GM20431 (cell line): ENCODE measurements around the gene PGLYRP4.

Experiments
- in situ Hi-C: fragments of 300-500 bp; cut with MseI, MboI; formaldehyde crosslinking; loops from one replicate; pipeline ENCODE4 v1.15.0; 2020; ENCODE audit warnings: low sequenced_read_pairs; ENCODE audit not compliant: unreplicated experiment

PGLYRP4 gene

DNA sequence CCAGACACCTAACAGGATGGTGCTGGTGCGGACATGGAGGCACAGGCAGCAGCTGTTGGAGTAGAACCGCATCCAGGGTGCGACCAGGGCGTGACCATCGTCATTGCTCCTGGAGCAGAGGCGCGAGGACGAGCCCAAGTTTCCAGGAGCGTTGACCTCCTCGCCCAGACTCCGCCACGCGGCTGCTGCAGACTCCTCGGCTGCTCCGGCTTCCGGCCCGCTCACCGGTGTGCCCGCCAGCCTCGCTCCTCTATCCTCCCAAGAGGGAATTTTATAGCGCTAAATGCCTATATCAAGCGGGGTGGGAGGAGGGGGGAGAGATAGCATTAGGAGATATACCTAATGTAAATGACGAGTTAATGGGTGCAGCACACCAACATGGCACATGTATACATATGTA lies 32.1 kb upstream of the PGLYRP4 start:
- in situ Hi-C loops: no loop called here

DNA sequence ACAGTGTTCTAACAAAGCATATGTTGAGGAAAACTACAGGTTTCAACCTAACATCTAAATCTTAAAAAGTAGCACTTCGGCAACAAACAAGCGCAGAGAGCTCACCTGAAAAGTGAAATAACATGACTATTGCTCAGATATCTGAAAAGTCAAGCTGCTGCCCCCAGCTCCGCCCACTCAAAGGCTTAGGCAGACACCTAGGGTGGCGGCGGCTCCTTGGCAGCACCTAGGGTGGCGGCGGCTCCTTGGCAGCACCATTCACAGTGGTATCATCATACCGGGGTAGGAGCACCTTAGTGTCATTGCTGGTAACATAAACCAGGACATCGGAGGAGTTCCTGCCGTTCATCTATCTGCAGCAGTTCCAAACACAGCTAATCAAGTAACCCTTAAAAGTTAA lies 30.9 kb upstream of the PGLYRP4 start:
- in situ Hi-C loops: no loop called here

DNA sequence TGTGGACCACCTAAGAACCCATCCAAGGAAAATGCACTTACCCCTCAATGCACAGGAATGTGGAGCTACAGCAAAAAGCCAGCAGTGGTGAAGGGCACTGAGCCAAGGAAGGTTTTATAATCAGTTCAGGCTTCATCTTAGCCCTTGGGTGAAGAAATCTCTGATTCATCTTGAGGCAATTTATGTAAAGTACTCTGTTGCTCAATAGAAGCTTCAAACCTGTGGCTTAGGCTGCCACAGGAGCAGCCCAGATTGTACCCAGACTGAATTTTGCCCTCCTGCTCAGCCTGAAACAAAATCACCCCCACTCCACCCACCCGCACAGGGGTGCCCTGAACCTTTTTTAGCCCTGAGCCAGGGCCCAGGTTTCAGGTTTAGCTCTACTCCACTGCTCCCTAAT lies 26.9 kb upstream of the PGLYRP4 start, which contains the start of gene S100A12:
Gene S100A12, minus strand, starts transcription at position 111 of the 400 bp plus-strand sequence. CDS start 1,029 bp downstream, outside the sequence.
- in situ Hi-C loops: no loop called here

DNA sequence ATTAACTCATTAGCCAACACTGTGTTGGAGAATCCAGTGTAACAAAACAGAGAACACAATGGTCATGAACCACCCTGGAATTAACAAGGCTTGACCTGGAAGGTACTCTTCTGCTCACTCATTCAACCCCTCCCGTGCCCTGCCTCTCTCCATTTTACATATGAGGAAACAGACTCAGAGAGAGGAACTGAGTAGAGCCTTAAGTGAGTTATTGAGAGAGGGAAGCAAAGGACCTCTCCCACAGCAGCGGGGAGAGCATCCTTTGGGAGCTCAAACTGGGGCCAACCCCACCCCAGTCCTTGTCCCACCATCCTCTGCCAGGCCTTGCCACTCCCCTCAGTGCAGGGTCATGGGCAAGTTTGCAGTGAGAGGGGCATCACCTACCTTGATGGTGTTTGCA lies 25.4 kb upstream of the PGLYRP4 start:
- in situ Hi-C loops: no loop called here

DNA sequence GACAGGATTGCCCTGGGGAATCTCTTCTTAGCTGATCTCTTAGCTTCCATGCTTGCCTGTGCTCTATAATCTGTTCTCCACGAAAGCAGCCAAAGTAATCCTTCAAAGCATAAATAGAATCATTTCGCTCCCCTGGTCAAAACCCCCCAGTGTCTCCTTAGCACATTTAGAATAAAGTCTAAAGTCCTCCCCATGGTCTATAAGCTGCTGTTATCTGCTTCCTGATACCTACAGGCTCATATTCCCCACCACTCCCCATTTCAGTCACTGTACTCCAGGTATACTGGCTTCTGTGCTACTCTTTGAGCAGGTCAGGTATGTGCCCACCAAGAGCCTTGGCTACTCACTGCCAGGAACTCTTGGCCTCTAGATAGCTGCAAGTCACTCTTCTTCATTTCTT lies 23.9 kb upstream of the PGLYRP4 start:
- in situ Hi-C loops: no loop called here

DNA sequence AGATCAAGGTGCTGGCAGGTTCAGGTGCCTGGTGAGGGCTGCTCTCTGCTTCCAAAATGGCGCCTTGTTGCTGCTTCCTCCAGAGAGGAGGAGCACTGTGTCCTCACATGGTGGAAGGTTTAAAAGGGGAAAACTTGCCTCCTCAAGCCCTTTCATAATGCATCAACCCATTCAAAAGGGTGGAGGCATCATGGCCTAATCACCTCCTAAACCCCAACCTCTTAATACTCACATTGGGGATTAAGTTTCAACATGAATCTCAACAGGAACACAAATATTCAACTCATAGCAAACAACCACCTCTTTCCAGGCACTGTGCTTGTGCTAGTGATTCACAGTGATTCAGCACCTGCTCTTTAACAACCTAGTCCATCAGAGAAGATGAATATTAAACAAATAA lies 22.6 kb upstream of the PGLYRP4 start:
- in situ Hi-C loops: no loop called here

DNA sequence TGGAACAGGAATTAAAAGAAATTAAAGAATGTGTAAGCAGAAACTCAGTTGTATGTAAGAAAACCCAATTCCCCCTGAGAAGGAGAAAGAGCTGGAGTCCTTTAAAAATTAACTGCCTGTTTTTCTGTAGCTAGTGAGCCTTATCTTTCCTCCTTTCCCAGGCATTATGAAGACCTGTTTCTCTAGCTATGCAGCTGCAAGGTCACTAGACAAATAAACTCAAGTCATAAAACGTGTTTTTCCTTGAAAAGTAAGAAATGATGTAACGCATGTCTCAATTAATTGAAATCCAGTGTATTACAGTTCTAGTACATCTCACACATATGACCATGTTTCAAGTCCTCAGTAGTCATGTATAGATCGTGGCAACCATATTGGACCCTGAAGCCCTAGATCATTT lies 21.5 kb upstream of the PGLYRP4 start:
- in situ Hi-C loops: no loop called here

DNA sequence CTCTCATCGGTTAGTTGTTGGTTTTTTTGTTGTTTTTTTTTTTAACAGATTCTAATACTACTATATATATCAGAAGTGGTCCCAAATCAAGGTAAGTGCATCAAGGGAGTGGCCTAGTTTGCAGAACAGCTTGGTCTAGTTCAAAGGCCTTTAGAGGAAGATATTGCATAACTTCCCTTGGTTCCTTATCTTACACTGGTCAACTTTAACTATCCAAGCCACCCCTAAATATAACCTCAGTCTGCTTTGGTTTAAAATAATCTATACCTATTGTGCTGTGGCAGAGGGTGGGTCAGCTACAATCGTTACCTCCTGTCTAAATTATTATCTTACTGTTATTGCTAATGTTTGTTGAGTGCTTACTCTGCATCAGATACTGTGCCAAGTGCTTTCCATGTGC lies 19.9 kb upstream of the PGLYRP4 start:
- in situ Hi-C loops: no loop called here

DNA sequence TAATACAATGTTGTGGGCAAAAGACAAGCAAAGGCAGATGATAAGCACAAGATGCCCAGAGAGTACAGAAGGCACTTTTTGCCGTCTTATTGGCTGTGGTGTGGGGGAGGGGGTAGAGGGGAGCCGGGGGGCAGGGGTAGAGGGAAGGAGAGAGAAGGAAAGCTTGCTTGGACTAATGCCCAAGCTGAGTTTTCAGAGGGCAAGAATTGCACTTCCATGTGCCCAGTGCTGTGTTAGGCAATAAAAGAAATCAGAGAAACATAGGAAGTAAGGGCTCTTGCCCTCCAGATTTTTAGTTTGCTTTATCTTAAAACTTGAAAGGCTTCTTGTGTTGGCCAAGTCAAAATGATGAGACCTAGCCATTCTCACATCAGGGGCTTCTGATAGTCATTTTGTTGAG lies 18.4 kb upstream of the PGLYRP4 start:
- in situ Hi-C loops: no loop called here

DNA sequence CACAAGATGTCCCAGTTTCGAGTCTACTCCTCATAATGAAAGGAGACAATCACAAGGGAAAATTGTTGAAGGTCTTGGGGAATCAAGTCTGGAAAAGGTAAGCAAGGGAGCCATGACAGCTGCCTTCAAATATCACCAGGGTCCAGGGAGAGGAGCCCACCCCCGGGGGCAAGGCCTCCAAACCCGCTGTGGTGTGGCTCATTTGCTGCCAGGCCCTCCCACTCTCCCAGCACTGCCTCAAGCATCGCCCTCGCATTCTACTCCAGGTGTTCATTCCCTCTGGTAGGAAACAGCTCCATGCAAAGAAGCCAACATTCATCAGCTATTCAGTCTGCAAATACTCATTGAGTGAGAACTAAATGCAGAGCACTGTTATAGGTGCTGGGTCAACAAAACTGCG lies 17.6 kb upstream of the PGLYRP4 start:
- in situ Hi-C loops: no loop called here

DNA sequence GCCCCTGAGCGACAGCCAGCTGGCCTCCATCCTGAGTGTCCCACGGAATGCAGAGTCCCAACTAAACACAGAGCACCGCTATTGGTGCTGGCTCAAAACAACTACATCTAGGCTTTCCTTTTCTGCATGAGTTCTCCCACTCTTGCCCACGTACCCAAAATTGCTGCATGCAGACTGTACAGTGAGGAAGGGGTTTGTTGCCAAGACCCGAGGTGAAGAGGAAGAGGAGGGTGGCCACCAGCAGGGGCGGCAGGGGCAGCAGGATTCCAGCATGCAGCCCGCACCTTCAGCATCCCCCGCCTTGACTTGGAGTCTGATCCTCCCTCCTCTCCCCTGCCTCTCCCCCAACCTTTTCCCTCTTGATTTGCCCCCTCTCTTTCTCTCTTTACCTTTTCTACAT lies 17.1 kb upstream of the PGLYRP4 start:
- in situ Hi-C loops: no loop called here

DNA sequence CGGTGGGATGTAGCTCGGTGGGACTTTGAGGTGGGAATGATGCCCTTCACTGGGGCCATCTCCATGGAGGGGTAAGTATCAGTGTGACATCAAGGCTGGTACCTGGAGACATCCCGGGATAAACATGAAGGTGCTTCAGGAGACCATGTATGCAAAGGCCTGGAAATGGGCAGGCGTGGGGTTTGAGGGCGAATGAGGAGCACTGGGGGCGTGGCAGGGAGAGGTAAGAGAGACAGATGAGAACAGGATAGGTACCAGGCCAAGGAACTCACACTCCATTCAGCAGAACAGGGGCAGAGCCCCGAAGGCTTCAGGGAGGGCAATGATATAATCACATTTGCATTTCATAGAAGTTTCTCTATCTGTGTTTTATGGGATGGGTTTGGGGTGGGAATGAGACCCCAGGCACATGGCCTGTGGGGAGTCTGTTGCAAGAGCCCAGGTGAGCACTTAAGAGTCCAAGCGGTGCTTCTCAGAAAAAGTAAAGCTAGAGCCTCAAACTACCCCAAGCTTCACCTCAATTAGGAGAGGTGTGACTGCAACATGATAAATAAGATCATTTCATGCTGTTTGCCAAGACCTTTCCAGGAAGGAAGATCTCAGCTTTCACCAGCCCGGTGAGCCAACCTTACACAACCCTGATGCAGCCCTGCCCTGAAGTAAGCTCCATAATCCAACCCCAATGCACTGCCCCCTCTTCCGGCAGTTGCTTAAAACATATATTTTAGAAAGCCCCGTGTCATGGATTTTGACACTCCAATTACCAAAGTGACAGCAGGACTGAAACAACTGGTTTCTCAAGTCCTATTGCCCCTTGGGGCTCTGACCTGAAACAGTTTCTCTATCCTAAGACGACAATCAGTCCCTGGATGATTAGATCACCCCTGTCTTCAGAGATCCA lies 16.4 kb upstream of the PGLYRP4 start:
- in situ Hi-C loops: no loop called here

DNA sequence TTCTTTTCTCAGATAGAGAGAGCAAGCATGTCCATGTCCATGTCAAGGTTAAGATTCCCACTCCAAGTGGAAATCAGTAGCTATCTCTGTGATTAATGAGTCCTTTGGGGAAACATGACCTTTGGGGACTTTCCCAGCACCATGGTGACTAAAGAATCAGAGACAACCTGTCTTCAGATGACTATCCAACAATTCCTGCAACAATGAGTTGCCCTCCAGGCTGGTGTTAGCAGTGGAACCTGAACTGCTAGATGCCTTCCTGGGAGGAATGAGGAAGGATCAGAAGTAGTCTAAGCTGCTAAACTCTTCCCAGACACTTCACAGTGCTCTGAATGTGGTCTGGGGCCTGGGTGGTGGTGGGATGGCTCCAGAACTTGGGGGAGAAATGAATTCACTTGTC lies 15.5 kb upstream of the PGLYRP4 start:
- in situ Hi-C loops: no loop called here

DNA sequence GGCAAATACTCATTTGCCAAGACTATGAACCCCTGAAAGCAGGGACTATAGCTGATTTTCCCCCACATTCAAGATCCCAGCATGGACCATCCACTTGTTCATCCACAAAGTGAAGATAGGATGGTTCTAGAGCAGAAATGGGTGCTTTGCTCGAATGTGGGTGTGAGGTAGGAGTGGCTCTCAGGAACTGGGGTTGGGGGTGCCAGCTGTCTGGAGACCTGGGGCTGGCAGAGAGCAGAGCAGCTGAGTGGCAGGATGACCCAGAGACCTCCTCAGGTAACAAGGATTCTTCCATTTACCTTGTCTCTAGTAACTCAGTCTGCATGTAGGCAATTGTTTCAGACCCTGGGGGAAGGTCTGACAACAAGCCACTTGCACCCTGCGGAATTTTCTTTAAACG lies 15.0 kb upstream of the PGLYRP4 start:
- in situ Hi-C loops: no loop called here

DNA sequence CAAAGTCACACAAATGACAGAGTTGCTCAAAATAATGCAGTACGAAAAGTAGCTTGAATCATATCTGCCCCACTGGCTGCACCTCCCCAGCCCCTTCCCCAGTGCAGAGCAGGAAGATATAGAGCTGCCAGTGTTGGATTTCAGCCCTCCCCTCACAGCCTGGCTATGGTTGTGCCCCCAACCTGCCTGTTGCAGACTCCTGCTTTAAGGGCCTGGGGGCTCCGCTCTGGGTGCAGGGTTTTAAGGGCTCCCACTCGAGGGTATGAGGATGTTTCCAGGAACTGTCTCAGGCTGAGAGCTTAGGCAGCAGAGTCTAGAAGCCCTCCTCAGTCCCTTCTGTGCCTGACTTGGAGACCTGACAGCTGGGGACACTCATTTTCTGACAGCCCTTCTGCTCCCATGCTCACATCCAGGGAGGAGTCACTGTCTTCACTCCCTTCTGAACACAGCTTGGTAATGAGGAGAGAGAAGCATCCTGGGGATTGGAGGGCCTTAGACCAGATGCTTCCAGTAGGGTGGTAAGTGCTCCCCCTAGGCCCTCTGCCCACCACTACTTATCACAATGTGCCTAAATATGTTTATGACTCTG lies 13.6 kb upstream of the PGLYRP4 start:
- in situ Hi-C loops: no loop called here

DNA sequence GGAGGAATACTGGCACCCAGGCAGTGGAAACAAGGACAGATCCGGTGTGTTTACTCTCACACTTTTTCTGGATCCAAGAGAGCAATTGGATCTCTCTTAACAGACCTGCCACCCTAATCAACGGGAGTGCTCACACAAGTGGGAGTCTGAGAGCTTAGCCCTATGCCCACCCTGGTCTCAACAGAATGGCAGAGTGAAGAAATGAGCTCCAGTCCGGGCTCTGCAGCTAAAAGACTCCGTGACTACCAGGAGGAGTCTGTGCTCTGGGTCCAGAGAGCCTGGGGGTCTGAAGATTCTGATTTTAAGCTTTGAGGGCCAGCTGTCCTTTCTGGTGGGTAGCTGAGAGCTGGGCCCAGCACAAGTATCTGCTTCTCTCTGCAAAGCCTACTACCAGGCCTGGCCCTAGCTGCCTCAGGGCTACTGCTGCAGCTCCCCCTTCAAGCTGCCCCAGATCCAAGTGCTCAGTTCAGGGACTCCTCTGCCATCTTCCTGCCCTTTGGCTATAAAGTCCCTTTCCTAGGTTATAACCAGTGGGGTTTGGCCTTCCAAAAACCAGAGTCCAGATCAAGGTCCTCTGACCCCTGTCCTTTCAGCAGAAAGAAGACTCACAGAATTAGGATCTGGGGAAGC lies 13.0 kb upstream of the PGLYRP4 start:
- in situ Hi-C loops: no loop called here

DNA sequence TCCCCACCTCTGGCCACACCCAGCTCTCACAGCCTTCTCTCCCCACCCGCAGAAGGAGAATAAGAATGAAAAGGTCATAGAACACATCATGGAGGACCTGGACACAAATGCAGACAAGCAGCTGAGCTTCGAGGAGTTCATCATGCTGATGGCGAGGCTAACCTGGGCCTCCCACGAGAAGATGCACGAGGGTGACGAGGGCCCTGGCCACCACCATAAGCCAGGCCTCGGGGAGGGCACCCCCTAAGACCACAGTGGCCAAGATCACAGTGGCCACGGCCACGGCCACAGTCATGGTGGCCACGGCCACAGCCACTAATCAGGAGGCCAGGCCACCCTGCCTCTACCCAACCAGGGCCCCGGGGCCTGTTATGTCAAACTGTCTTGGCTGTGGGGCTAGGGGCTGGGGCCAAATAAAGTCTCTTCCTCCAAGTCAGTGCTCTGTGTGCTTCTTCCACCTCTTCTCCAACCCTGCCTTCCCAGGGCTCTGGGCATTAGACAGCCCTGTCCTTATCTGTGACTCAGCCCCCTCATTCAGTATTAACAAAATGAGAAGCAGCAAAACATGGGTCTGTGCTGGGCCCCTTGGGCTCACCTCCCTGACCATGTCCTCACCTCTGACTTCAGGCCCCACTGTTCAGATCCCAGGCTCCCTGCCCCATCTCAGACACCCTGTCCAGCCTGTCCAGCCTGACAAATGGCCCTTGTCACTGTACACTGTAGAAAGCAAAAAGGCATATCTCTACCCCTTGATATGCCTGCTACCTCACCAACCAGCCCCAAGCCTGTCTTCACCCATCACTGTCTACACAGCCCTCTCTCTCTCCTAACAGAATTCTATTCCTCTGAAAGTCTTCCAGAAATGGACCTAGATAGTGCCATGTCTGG lies 12.2 kb upstream of the PGLYRP4 start:
- in situ Hi-C loops: no loop called here

DNA sequence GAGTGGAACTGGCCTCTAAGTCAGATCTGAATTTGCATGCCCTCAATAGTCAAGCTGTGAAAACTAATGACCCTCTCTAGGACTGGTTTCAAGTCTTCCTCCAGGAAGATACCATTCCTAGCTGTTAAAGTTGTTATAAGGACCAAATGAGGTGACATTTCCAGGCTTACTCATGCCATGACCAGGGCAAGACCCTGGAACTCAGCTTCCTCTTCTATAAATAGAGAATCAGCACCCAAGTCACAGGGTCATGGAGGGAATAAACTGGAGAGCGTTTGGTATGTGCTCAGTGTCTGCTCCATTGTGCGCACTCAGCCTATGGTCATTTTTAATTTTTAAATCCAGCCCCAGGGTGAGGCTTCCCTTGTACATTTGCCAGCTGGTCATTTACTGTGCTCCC lies 11.5 kb upstream of the PGLYRP4 start:
- in situ Hi-C loops: no loop called here

DNA sequence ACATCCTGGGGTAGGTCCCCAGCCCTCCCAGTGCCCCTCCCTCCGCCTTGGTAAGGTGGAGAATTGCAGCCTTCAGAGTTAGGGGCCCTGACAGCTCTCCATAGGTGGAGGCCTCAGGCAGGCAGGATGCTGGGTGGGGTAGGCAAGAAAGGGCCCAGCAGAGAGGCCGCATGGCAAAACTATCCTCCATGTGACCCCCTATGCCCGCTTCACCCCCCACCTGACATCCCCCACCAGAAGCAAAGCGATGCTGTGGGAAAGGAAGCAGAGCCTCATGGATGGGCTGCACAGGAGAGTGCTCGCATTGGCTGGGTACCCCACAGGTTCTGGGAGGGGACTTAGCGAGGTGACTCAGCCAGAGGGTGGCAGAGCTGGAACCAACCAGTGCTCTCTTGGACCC lies 10.6 kb upstream of the PGLYRP4 start:
- in situ Hi-C loops: loop anchor here (10.0 kb wide), 1 partner anchor 116 kb away; no protein-coding TSS in a partner anchor

DNA sequence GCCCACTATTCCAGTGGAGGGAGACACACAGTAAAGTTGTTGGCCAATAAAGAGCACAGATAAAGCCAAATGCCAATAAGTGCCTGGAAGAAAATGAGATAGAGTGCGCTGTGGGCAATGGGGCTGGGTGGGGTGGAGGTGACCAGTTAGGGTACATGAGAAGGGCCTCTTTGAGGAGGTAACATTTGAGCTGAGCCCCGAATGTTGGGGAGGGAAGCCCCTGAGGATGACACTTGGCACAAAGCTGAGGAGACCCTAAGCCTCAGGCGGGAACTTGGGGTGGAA lies 10.0 kb upstream of the PGLYRP4 start:
- in situ Hi-C loops: loop anchor here (10.0 kb wide), 1 partner anchor 116 kb away; no protein-coding TSS in a partner anchor
